ENCODE measurements around the gene FKBP2. TPM values are rescaled to one million over a fixed set of nuclear protein-coding genes. Genes with fewer than 3 reads are reported as not detected.

FKBP2 gene
- polyA plus RNA-seq, 4 donors: 80.6 to 268 (median 213) TPM

- Histone ChIP-seq H3K27ac (ENCODE audit: low read depth in 1 of 3, low read length in 2 of 3) (peak within 1 kb of the TSS; percentile 33 to 81 (median 39)), H3K4me1 (ENCODE audit: control insufficient read depth in 3 of 3, insufficient read depth in 2 of 3, low read depth in 1 of 3, low read length in 2 of 3) (peaks cover 0 to 56% (median 2%) of the 10 kb centered on the region in 3 donors), H3K4me3 (ENCODE audit: low read depth in 1 of 3, low read length in 3 of 3) (peak within 1 kb of the TSS; percentile 61 to 82 (median 74)), H3K9me3 (ENCODE audit: control insufficient read depth in 2 of 2, insufficient read depth in 1 of 2, low read depth in 1 of 2, low read length in 1 of 2) (no peaks in the 10 kb centered on the region), H3K36me3 (ENCODE audit: control insufficient read depth in 3 of 3, insufficient read depth in 2 of 3, low read depth in 1 of 3, low read length in 3 of 3) (peaks cover 0 to 44% (median 0%) of the 10 kb centered on the region in 3 donors), H3K27me3 (ENCODE audit: control insufficient read depth in 3 of 3, insufficient read depth in 3 of 3, low read length in 3 of 3) (no peaks in the 10 kb centered on the region)
- DNase-seq (peak; percentile 63 to 80), FAIRE-seq (no peak)
- 3 to 7% (median 5%) methylated on average over 17 to 62 of the region's 62 CpGs for WGBS, 3 donors
These were observed 6.8 kb upstream of the FKBP2 start, which contains the start of gene VEGFB for GRCh38 chr11:64233913-64234586. VEGFB (plus strand) TSS chr11:64234584; CDS start chr11:64234834, 250 bp downstream.

- Histone ChIP-seq H3K36me3 (ENCODE audit: control insufficient read depth in 3 of 3, insufficient read depth in 2 of 3, low read depth in 1 of 3, low read length in 3 of 3) (peaks cover 0 to 49% (median 0%) of the 10 kb centered on the region in 3 donors), H3K4me1 (ENCODE audit: control insufficient read depth in 3 of 3, insufficient read depth in 2 of 3, low read depth in 1 of 3, low read length in 2 of 3) (peaks cover 0 to 51% (median 0%) of the 10 kb centered on the region in 3 donors), H3K27me3 (ENCODE audit: control insufficient read depth in 3 of 3, insufficient read depth in 3 of 3, low read length in 3 of 3) (no peaks in the 10 kb centered on the region), H3K9me3 (ENCODE audit: control insufficient read depth in 2 of 2, insufficient read depth in 1 of 2, low read depth in 1 of 2, low read length in 1 of 2) (no peaks in the 10 kb centered on the region), H3K4me3 (ENCODE audit: low read depth in 1 of 3, low read length in 3 of 3) (peak overlapping the region; percentile 61 to 82 (median 68)), H3K27ac (ENCODE audit: low read depth in 1 of 3, low read length in 2 of 3) (peak overlapping the region in 2 of 3 donors; percentile 33 to 59)
- FAIRE-seq: no peak
- peak; percentile 68 to 84 for DNase-seq
- 1 to 2% (median 1%) methylated on average over 28 to 80 of the region's 80 CpGs for WGBS, 3 donors
These were observed 6.1 kb upstream of the FKBP2 start for GRCh38 chr11:64234647-64235379.

GRCh38 chr11:64235437-64236161 is 5.3 kb upstream of the FKBP2 start:
- H3K9me3 ChIP-seq (ENCODE audit: control insufficient read depth in 2 of 2, insufficient read depth in 1 of 2, low read depth in 1 of 2, low read length in 1 of 2): no peaks in the 10 kb centered on the region
- peak overlapping the region in 2 of 3 donors; percentile 68 to 82 for H3K4me3 ChIP-seq (ENCODE audit: low read depth in 1 of 3, low read length in 3 of 3)
- FAIRE-seq: no peak
- peak overlapping the region in 2 of 3 donors; percentile 33 to 59 for H3K27ac ChIP-seq (ENCODE audit: low read depth in 1 of 3, low read length in 2 of 3)
- peaks cover 0 to 58% (median 0%) of the 10 kb centered on the region in 3 donors for H3K4me1 ChIP-seq (ENCODE audit: control insufficient read depth in 3 of 3, insufficient read depth in 2 of 3, low read depth in 1 of 3, low read length in 2 of 3)
- H3K27me3 ChIP-seq (ENCODE audit: control insufficient read depth in 3 of 3, insufficient read depth in 3 of 3, low read length in 3 of 3): no peaks in the 10 kb centered on the region
- DNase-seq: no peak
- WGBS, 3 donors: 72 to 84% (median 76%) methylated on average over 12 of the region's 12 CpGs
- peaks cover 0 to 50% (median 0%) of the 10 kb centered on the region in 3 donors for H3K36me3 ChIP-seq (ENCODE audit: control insufficient read depth in 3 of 3, insufficient read depth in 2 of 3, low read depth in 1 of 3, low read length in 3 of 3)

GRCh38 chr11:64237484-64237951 is 3.4 kb upstream of the FKBP2 start:
- FAIRE-seq: no peak
- H3K4me3 ChIP-seq (ENCODE audit: low read depth in 1 of 3, low read length in 3 of 3): peak overlapping the region in 1 of 3 donors; percentile 4
- 10 to 57% (median 42%) methylated on average over 12 of the region's 12 CpGs for WGBS, 3 donors
- H3K9me3 ChIP-seq (ENCODE audit: control insufficient read depth in 2 of 2, insufficient read depth in 1 of 2, low read depth in 1 of 2, low read length in 1 of 2): no peaks in the 10 kb centered on the region
- H3K27ac ChIP-seq (ENCODE audit: low read depth in 1 of 3, low read length in 2 of 3): peak overlapping the region; percentile 12 to 72 (median 69)
- DNase-seq: peak; percentile 83 to 84
- peaks cover 0 to 51% (median 0%) of the 10 kb centered on the region in 3 donors for H3K4me1 ChIP-seq (ENCODE audit: control insufficient read depth in 3 of 3, insufficient read depth in 2 of 3, low read depth in 1 of 3, low read length in 2 of 3)
- H3K36me3 ChIP-seq (ENCODE audit: control insufficient read depth in 3 of 3, insufficient read depth in 2 of 3, low read depth in 1 of 3, low read length in 3 of 3): peaks cover 0 to 48% (median 0%) of the 10 kb centered on the region in 3 donors
- no peaks in the 10 kb centered on the region for H3K27me3 ChIP-seq (ENCODE audit: control insufficient read depth in 3 of 3, insufficient read depth in 3 of 3, low read length in 3 of 3)

GRCh38 chr11:64238076-64238475 is 2.8 kb upstream of the FKBP2 start:
- WGBS, 3 donors: 44 to 66% (median 55%) methylated on average over 9 of the region's 9 CpGs
- no peaks in the 10 kb centered on the region for H3K9me3 ChIP-seq (ENCODE audit: control insufficient read depth in 2 of 2, insufficient read depth in 1 of 2, low read depth in 1 of 2, low read length in 1 of 2)
- H3K4me3 ChIP-seq (ENCODE audit: low read depth in 1 of 3, low read length in 3 of 3): no peak overlapping the region
- peak overlapping the region; percentile 12 to 72 (median 69) for H3K27ac ChIP-seq (ENCODE audit: low read depth in 1 of 3, low read length in 2 of 3)
- FAIRE-seq (no peak), DNase-seq (no peak)
- H3K36me3 ChIP-seq (ENCODE audit: control insufficient read depth in 3 of 3, insufficient read depth in 2 of 3, low read depth in 1 of 3, low read length in 3 of 3): peaks cover 0 to 50% (median 0%) of the 10 kb centered on the region in 3 donors
- H3K27me3 ChIP-seq (ENCODE audit: control insufficient read depth in 3 of 3, insufficient read depth in 3 of 3, low read length in 3 of 3): no peaks in the 10 kb centered on the region
- H3K4me1 ChIP-seq (ENCODE audit: control insufficient read depth in 3 of 3, insufficient read depth in 2 of 3, low read depth in 1 of 3, low read length in 2 of 3): peaks cover 0 to 57% (median 0%) of the 10 kb centered on the region in 3 donors

- H3K36me3 ChIP-seq (ENCODE audit: control insufficient read depth in 3 of 3, insufficient read depth in 2 of 3, low read depth in 1 of 3, low read length in 3 of 3): peaks cover 0 to 59% (median 3%) of the 10 kb centered on the region in 3 donors
- WGBS, 3 donors: 78 to 89% (median 80%) methylated on average over 5 of the region's 5 CpGs
These were observed 1.9 kb upstream of the FKBP2 start for GRCh38 chr11:64238999-64239398.

GRCh38 chr11:64239662-64240434 is 1.0 kb upstream of the FKBP2 start:
- DNase-seq (no peak), FAIRE-seq (no peak)
- H3K4me3 ChIP-seq (ENCODE audit: low read depth in 1 of 3, low read length in 3 of 3): peak overlapping the region in 2 of 3 donors; percentile 60 to 74
- 44 to 61% (median 54%) methylated on average over 11 of the region's 11 CpGs for WGBS, 3 donors
- peaks cover 0 to 68% (median 5%) of the 10 kb centered on the region in 3 donors for H3K36me3 ChIP-seq (ENCODE audit: control insufficient read depth in 3 of 3, insufficient read depth in 2 of 3, low read depth in 1 of 3, low read length in 3 of 3)
- H3K27ac ChIP-seq (ENCODE audit: low read depth in 1 of 3, low read length in 2 of 3): peak overlapping the region; percentile 82 to 99 (median 99)
- H3K4me1 ChIP-seq (ENCODE audit: control insufficient read depth in 3 of 3, insufficient read depth in 2 of 3, low read depth in 1 of 3, low read length in 2 of 3): peaks cover 0 to 54% (median 0%) of the 10 kb centered on the region in 3 donors
- no peaks in the 10 kb centered on the region for H3K9me3 ChIP-seq (ENCODE audit: control insufficient read depth in 2 of 2, insufficient read depth in 1 of 2, low read depth in 1 of 2, low read length in 1 of 2)
- H3K27me3 ChIP-seq (ENCODE audit: control insufficient read depth in 3 of 3, insufficient read depth in 3 of 3, low read length in 3 of 3): no peaks in the 10 kb centered on the region

More at GRCh38 chr11:64238999-64239398, 1.9 kb upstream of the FKBP2 start:
- no peaks in the 10 kb centered on the region for H3K27me3 ChIP-seq (ENCODE audit: control insufficient read depth in 3 of 3, insufficient read depth in 3 of 3, low read length in 3 of 3)
- DNase-seq: no peak
- no peak overlapping the region for H3K4me3 ChIP-seq (ENCODE audit: low read depth in 1 of 3, low read length in 3 of 3)
- peak overlapping the region in 1 of 3 donors; percentile 69 for H3K27ac ChIP-seq (ENCODE audit: low read depth in 1 of 3, low read length in 2 of 3)
- H3K4me1 ChIP-seq (ENCODE audit: control insufficient read depth in 3 of 3, insufficient read depth in 2 of 3, low read depth in 1 of 3, low read length in 2 of 3): peaks cover 0 to 52% (median 0%) of the 10 kb centered on the region in 3 donors
- no peak for FAIRE-seq
- H3K9me3 ChIP-seq (ENCODE audit: control insufficient read depth in 2 of 2, insufficient read depth in 1 of 2, low read depth in 1 of 2, low read length in 1 of 2): no peaks in the 10 kb centered on the region
